Activated CD4-positive, alpha-beta T cell treated with anti-CD3 and anti-CD28 coated beads, Interleukin-2, amount 10 ng/mL, durations not matched to agents 7 days and 5 days (primary cell): ENCODE measurements around the gene WIF1. TPM values are rescaled to one million over a fixed set of nuclear protein-coding genes. Genes with fewer than 3 reads are reported as not detected.
A peak's percentile ranks its signal among the peaks of the same experiment; 100 is the strongest.

Source experiments
- CTCF ChIA-PET: fragments of 350-600 bp; sonication (Branson Sonifier 250); formaldehyde crosslinking; loops from one replicate; lab custom pipeline; 2021; ENCODE audit warnings: antibody characterized with exemption; lab: Charles Lee
- POLR2A ChIA-PET: fragments of 350-600 bp; sonication (Branson Sonifier 250); formaldehyde crosslinking; loops from one replicate; lab custom pipeline; 2021; ENCODE audit warnings: antibody characterized with exemption; lab: Charles Lee
- DNase-seq: peaks from one replicate; pipeline ENCODE4 v3.0.0-alpha.2; 2020
- H3K27ac Mint-ChIP-seq: one replicate; pipeline ENCODE4 v1.8.0; 2021; ENCODE audit warnings: mild to moderate bottlenecking, moderate library complexity, mixed read lengths
- H3K27me3 Mint-ChIP-seq: one replicate; pipeline ENCODE4 v1.8.0; 2021; ENCODE audit warnings: mixed read lengths
- H3K36me3 Mint-ChIP-seq: one replicate; pipeline ENCODE4 v1.8.0; 2021; ENCODE audit warnings: low read depth, mixed read lengths
- H3K4me1 Mint-ChIP-seq: one replicate; pipeline ENCODE4 v1.8.0; 2021; ENCODE audit warnings: mixed read lengths
- H3K4me3 Mint-ChIP-seq: one replicate; pipeline ENCODE4 v1.8.0; 2021; ENCODE audit warnings: mild to moderate bottlenecking, moderate library complexity, mixed read lengths
- H3K9me3 Mint-ChIP-seq: one replicate; pipeline ENCODE4 v1.8.0; 2021; ENCODE audit warnings: mixed read lengths
- total RNA-seq, 2 experiments: library from RNA; stranded (reverse); gene quantifications; one replicate each; pipeline ENCODE4 v1.2.3, GENCODE V29; 2021

WIF1 gene
- total RNA-seq, 2 experiments from 2014 or later: not detected

GRCh38 chr12:65152596-65152995 is 31.5 kb upstream of the WIF1 start:
- Mint-ChIP-seq H3K27me3 (peaks cover 27% of the 10 kb centered on the region), H3K4me3 (no peak overlapping the region), H3K4me1 (peaks cover 20% of the 10 kb centered on the region), H3K9me3 (peaks cover 7% of the 10 kb centered on the region), H3K36me3 (peaks cover 9% of the 10 kb centered on the region), H3K27ac (no peak overlapping the region)
- ChIA-PET POLR2A (no interaction called here), CTCF (interaction anchor here (0.5 kb wide), 1 partner anchor 1085 kb away, joined by 4 read pairs; no protein-coding TSS in a partner anchor)
- no peak for DNase-seq

GRCh38 chr12:65152012-65152411 is 30.9 kb upstream of the WIF1 start:
- peaks cover 5% of the 10 kb centered on the region for H3K9me3 Mint-ChIP-seq
- no peak for DNase-seq
- ChIA-PET CTCF (no interaction called here), POLR2A (no interaction called here)
- no peak overlapping the region for H3K27ac Mint-ChIP-seq
- no peak overlapping the region for H3K4me3 Mint-ChIP-seq
- peaks cover 18% of the 10 kb centered on the region for H3K4me1 Mint-ChIP-seq
- peaks cover 27% of the 10 kb centered on the region for H3K27me3 Mint-ChIP-seq
- H3K36me3 Mint-ChIP-seq: peaks cover 9% of the 10 kb centered on the region

GRCh38 chr12:65147312-65147905 is 26.3 kb upstream of the WIF1 start:
- H3K36me3 Mint-ChIP-seq: no peaks in the 10 kb centered on the region
- CTCF ChIA-PET: interaction anchor here (0.6 to 1.5 kb wide), 4 partner anchors 9 to 1143 kb away, joined by 3 to 4 read pairs (median 4); no protein-coding TSS in a partner anchor
- no peaks in the 10 kb centered on the region for H3K9me3 Mint-ChIP-seq
- no peaks in the 10 kb centered on the region for H3K4me1 Mint-ChIP-seq
- H3K27ac Mint-ChIP-seq: no peak overlapping the region
- peaks cover 47% of the 10 kb centered on the region for H3K27me3 Mint-ChIP-seq
- DNase-seq: no peak
- no peak overlapping the region for H3K4me3 Mint-ChIP-seq
- POLR2A ChIA-PET: no interaction called here

GRCh38 chr12:65140738-65141137 is 19.6 kb upstream of the WIF1 start:
- Mint-ChIP-seq H3K36me3 (no peaks in the 10 kb centered on the region), H3K4me1 (no peaks in the 10 kb centered on the region), H3K4me3 (no peak overlapping the region), H3K27ac (no peak overlapping the region), H3K9me3 (peaks cover 3% of the 10 kb centered on the region), H3K27me3 (peaks cover 55% of the 10 kb centered on the region)
- ChIA-PET POLR2A (no interaction called here), CTCF (no interaction called here)
- no peak for DNase-seq

- Mint-ChIP-seq H3K4me3 (no peak overlapping the region), H3K9me3 (peaks cover 3% of the 10 kb centered on the region), H3K27ac (no peak overlapping the region), H3K36me3 (no peaks in the 10 kb centered on the region), H3K4me1 (no peaks in the 10 kb centered on the region), H3K27me3 (peaks cover 43% of the 10 kb centered on the region)
- DNase-seq: no peak
- ChIA-PET CTCF (interaction anchor here (0.6 kb wide), 1 partner anchor 28 kb away, joined by 3 read pairs; no protein-coding TSS in a partner anchor), POLR2A (no interaction called here)
Observed at GRCh38 chr12:65139389-65139788, 18.3 kb upstream of the WIF1 start.

GRCh38 chr12:65133879-65134278 is 12.8 kb upstream of the WIF1 start:
- CTCF ChIA-PET: no interaction called here
- no peaks in the 10 kb centered on the region for H3K36me3 Mint-ChIP-seq

GRCh38 chr12:65126482-65126881 is 5.4 kb upstream of the WIF1 start:
- Mint-ChIP-seq H3K27me3 (peaks cover 33% of the 10 kb centered on the region), H3K36me3 (no peaks in the 10 kb centered on the region), H3K27ac (no peak overlapping the region), H3K9me3 (no peaks in the 10 kb centered on the region), H3K4me1 (no peaks in the 10 kb centered on the region), H3K4me3 (no peak overlapping the region)
- ChIA-PET POLR2A (no interaction called here), CTCF (no interaction called here)
- DNase-seq: no peak

More at GRCh38 chr12:65133879-65134278, 12.8 kb upstream of the WIF1 start:
- no peak overlapping the region for H3K4me3 Mint-ChIP-seq
- peaks cover 36% of the 10 kb centered on the region for H3K27me3 Mint-ChIP-seq
- peaks cover 5% of the 10 kb centered on the region for H3K9me3 Mint-ChIP-seq
- POLR2A ChIA-PET: no interaction called here
- no peaks in the 10 kb centered on the region for H3K4me1 Mint-ChIP-seq
- no peak for DNase-seq
- no peak overlapping the region for H3K27ac Mint-ChIP-seq

GRCh38 chr12:65125975-65126374 is 4.9 kb upstream of the WIF1 start:
- H3K9me3 Mint-ChIP-seq: no peaks in the 10 kb centered on the region
- H3K4me1 Mint-ChIP-seq: no peaks in the 10 kb centered on the region
- no peak overlapping the region for H3K4me3 Mint-ChIP-seq
- no peak for DNase-seq
- H3K27me3 Mint-ChIP-seq: peaks cover 29% of the 10 kb centered on the region
- POLR2A ChIA-PET: no interaction called here
- CTCF ChIA-PET: interaction anchor here (0.6 kb wide), 1 partner anchor 630 kb away, joined by 3 read pairs; no protein-coding TSS in a partner anchor
- no peak overlapping the region for H3K27ac Mint-ChIP-seq
- H3K36me3 Mint-ChIP-seq: no peaks in the 10 kb centered on the region

GRCh38 chr12:65125247-65125646 is 4.1 kb upstream of the WIF1 start:
- Mint-ChIP-seq H3K4me1 (peaks cover 3% of the 10 kb centered on the region), H3K9me3 (no peaks in the 10 kb centered on the region), H3K27me3 (peaks cover 34% of the 10 kb centered on the region), H3K4me3 (no peak overlapping the region), H3K36me3 (no peaks in the 10 kb centered on the region), H3K27ac (no peak overlapping the region)
- DNase-seq: no peak
- ChIA-PET POLR2A (no interaction called here), CTCF (interaction anchor here (0.6 kb wide), 1 partner anchor 630 kb away, joined by 3 read pairs; no protein-coding TSS in a partner anchor)

- CTCF ChIA-PET: no interaction called here
- DNase-seq: peak; percentile 42
- Mint-ChIP-seq H3K4me1 (peaks cover 3% of the 10 kb centered on the region), H3K36me3 (no peaks in the 10 kb centered on the region), H3K27me3 (peaks cover 36% of the 10 kb centered on the region), H3K9me3 (no peaks in the 10 kb centered on the region), H3K27ac (no peak overlapping the region), H3K4me3 (no peak overlapping the region)
- POLR2A ChIA-PET: no interaction called here
Observed at GRCh38 chr12:65123435-65124063, 2.4 kb upstream of the WIF1 start.

- no peak overlapping the region for H3K4me3 Mint-ChIP-seq
- POLR2A ChIA-PET: no interaction called here
- CTCF ChIA-PET: interaction anchor here (0.6 kb wide), 1 partner anchor 1682 kb away, joined by 3 read pairs; no protein-coding TSS in a partner anchor
- no peaks in the 10 kb centered on the region for H3K9me3 Mint-ChIP-seq
- H3K27me3 Mint-ChIP-seq: peaks cover 40% of the 10 kb centered on the region
- DNase-seq: no peak
- no peak overlapping the region for H3K27ac Mint-ChIP-seq
- no peaks in the 10 kb centered on the region for H3K36me3 Mint-ChIP-seq
- H3K4me1 Mint-ChIP-seq: peaks cover 3% of the 10 kb centered on the region
Observed at GRCh38 chr12:65122703-65123102, 1.6 kb upstream of the WIF1 start.

- no peak for DNase-seq
- Mint-ChIP-seq H3K4me1 (peaks cover 3% of the 10 kb centered on the region), H3K27me3 (peaks cover 38% of the 10 kb centered on the region), H3K9me3 (no peaks in the 10 kb centered on the region), H3K4me3 (peak overlapping the region; percentile 40), H3K27ac (no peak overlapping the region), H3K36me3 (no peaks in the 10 kb centered on the region)
- ChIA-PET CTCF (no interaction called here), POLR2A (no interaction called here)
Observed at GRCh38 chr12:65121956-65122469, 908 bp upstream of the WIF1 start.

GRCh38 chr12:65119063-65119462 is 2.0 kb downstream of the WIF1 start:
- H3K9me3 Mint-ChIP-seq: no peaks in the 10 kb centered on the region
- no peak overlapping the region for H3K27ac Mint-ChIP-seq
- POLR2A ChIA-PET: no interaction called here
- H3K4me1 Mint-ChIP-seq: peaks cover 3% of the 10 kb centered on the region
- no peak for DNase-seq
- H3K36me3 Mint-ChIP-seq: no peaks in the 10 kb centered on the region
- H3K27me3 Mint-ChIP-seq: peaks cover 46% of the 10 kb centered on the region
- CTCF ChIA-PET: no interaction called here
- no peak overlapping the region for H3K4me3 Mint-ChIP-seq
